NCI-H446 (cell line): ENCODE data around the gene MRPS23.

Experiments used
- DNase-seq, 2 experiments: peaks; one replicate each; lab custom pipeline; 2025; lab: John Stamatoyannopoulos, UW

Gene MRPS23

DNA sequence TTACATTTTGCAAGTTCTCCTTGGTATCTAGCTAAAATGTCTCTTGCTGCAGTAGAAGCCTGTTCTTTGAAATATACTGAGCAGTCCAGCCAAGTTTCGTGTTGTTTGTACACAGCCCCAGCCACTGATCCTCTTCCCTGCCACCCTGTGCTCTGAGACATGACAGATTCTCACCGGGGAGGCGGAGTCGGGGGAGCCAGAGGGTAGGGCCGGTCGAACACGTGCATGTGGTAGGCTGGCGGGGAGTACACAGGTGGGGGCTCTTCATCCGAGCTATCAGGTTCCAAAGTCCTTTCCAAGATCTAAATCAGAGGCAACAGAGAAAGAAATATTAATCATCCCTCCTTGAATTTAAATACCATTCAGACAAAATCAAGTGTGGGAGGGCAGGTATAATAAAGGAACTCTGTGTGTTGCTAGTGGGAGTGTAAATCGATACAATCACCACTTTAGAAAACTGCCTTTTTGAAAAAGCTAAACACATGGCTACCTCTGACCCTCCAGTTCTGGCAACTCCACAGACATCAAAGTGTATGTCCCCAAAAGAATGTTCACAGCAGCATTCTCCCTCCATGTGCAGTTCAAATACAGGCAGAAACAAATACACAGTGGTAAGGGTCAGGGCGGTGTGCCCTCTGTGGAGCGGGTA lies 29.7 kb upstream of the MRPS23 start:
- DNase-seq, result no peak

DNA sequence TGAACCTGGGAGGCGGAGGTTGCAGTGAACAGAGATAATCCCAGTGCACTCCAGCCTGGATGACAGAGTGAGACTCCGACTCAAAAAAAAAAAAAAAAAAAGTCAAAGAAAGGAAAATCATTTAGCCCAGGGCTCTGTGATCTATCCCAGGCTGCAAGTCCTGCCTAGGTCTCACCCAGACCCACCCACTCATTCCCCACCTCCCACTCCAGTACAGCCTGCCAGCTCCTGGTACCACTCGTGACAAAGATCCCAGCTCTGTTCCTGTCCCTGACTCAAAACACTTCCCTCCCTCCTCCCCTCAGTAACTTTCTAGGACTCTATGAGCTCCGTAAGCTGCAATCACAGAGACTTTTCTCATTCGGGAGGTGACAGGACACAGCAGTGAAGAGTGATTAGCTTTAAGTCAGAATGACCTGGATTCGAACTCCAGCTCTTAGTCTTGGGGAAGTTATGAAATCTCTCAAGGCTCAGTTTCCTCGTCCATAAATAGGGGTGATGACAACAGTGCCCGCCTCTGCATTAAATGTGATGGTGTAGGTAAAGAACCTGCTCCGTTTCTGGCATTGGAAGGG lies 28.0 kb upstream of the MRPS23 start:
- no peak for DNase-seq

DNA sequence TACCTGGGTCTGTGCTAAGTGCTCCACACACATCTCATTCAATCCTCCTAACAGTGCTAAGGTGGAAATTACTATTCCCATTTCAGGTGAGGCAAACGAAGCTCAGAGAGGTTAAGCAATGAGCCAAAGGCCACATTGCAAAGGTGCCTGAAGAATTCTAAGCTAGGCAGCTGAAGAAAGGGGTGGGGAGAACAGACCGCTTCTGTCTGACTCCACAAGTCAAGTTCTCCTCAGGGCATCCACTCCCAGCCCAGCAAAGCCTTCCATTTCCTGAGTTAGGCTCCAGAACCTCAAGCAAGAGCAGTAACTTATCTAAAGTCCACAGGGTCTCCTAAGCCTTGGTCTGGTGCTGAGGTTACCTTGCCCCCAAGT lies 27.0 kb upstream of the MRPS23 start:
- DNase-seq, result no peak

- DNase-seq, result no peak
Measured at GRCh38 chr17:57876023-57876865, 26.4 kb upstream of the MRPS23 start.

GRCh38 chr17:57875290-57876022 lies 25.6 kb upstream of the MRPS23 start:
- DNase-seq, result peak; percentile 61 to 85

DNA sequence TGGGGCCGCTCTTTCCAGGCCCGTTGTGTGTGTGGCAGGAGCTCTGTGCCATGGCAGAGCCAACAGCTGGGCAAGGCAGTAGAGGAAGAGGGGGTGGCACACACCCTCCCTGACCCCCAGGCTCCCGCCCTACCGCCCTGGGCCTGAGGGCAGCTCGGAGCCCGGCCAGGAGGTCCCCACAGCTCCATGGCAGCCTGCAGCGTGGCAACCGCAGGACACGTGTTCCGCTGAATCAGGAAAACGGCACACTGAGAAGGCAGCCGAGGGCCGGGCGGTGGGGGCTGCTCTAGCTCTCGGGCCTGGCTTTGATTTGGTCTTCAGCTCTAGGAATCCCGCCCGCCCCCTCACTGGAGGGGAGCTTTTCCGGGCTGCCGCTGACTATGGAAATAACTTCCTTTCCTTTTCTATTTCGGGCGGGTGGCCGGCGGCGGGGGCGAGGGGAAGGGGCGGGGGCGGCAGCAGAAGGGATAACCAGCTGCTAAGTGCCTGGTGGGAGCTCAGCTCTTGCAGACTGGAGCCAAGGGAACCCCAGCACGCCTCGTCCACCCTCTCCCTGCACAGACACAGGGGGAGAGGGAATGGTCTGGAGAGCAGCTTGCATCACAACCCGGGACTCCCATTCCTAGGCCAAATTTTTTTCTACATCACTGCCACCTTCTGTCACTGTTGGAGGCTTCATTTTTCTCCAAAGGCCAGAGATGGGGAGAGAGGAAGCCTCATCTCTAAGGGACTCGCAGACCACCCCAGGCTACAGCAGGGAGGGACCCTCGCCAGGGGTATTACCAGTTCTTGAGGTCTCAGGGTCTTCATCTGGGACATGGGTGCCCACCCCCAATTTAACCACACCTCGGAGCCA lies 24.8 kb upstream of the MRPS23 start:
- peak; percentile 83 to 93 for DNase-seq

GRCh38 chr17:57874058-57874419 lies 24.2 kb upstream of the MRPS23 start:
- DNase-seq, result no peak

- DNase-seq, result no peak
Measured at GRCh38 chr17:57873261-57874057, 23.6 kb upstream of the MRPS23 start.

- DNase-seq, result no peak
Measured at GRCh38 chr17:57872536-57872935, 22.7 kb upstream of the MRPS23 start.

- no peak for DNase-seq
Measured at GRCh38 chr17:57871863-57872262, 22.0 kb upstream of the MRPS23 start.

GRCh38 chr17:57871155-57871554 lies 21.3 kb upstream of the MRPS23 start:
- DNase-seq, result no peak

- no peak for DNase-seq
Measured at GRCh38 chr17:57870283-57870635, 20.4 kb upstream of the MRPS23 start.

GRCh38 chr17:57869617-57870282 lies 19.9 kb upstream of the MRPS23 start:
- DNase-seq, result no peak

GRCh38 chr17:57868910-57869616 lies 19.2 kb upstream of the MRPS23 start:
- no peak for DNase-seq

DNA sequence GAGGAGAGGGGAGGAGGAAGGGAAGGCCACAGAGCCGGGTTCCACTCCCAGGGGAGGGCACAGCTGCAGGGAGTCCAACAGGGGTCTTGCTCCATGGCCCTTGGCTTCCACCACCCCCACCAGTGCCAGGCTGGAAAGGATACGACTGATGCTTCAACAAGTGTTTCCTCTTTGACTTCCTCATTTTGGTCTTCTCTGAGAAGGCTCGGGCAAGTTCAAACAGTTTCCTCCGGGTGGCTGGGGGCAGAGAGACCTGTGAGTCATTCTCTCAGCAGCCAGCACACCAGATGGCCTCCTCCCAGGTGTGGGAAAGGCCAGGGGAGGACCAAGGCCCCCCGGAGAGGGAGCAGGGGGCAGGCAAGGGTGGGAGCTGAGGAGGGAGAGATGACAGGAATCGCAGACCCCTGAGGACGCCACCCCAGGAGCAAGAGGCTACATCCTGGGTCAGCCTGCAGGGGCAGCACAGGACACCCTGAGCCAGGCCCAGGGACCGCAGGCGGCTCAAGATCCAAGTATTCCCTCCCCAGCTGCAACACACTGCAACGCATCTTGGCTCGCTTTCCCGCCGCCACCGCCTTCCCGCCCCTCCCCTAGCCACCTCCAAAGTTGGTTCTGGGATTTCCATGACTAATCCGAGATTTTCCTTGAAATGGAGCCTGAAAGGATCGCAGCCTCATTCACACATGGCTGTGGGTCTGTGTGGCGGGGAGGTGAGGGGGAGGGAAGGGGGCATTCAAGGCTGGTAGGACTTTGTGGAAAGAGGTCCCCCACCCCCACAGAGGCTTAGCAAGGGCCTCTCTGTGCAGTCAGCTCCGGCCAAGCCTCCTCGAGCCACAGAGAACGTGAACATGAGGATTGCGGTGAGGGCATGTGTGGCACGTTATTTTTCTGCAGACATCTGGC lies 18.4 kb upstream of the MRPS23 start:
- peak; percentile 70 to 77 for DNase-seq

DNA sequence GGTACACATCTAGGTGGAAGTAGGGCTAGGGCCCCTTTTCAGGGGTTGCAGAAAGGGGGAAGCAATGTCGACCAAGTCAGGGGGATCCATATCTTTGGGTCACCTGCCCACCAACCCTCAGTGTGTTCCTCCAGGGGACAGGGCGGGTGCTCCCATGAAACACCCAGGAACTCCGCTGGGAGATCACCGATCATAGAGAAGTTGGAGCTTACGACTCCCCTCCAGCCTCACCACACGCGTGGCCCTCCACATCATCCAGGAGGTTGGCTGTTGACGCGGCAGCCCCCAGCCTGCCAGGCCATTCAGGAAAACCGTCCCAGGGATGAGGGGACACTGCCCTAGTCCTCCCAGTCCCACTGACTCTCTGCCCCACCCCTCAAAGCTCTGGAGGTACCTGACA lies 17.3 kb upstream of the MRPS23 start:
- DNase-seq, result no peak

DNA sequence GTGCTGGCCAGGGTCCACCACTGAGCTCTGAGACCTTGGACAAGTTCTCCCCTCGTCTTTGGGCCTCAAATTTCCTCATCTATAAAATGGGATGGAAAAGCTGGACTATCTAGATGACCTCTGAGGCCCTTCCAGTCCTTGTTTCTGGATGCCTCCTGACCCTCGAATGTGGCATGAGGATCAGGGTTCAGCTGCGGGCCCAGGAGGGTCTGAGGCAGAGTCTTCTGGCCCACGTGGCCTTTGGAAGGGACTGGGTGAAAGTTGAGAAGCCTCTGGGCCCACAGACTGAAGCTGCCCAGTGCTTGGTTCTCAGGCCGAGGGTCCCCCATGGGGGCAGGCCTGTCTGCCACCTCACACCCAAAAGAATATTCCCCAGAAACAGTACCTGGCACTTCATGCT lies 16.9 kb upstream of the MRPS23 start:
- DNase-seq, result no peak

DNA sequence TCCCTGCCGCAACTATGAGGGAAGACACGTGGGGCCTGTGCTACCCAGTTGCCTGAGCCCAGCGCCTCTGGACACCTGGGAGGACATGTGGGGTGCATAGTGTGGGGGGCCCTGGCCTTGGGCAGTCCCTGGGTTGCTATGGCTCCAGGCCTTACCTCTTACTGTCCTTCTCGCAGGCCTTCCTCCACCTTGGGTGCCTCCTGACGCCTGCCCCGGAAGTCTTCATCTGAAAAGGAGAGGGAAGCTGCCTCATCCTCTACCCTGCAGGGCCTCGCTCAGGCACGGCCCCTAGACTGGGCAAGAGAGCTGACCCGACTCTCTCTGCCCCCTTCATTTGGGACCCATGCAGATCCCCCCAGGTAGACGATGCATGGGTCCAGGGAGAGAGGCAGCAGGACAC lies 16.5 kb upstream of the MRPS23 start:
- DNase-seq, result no peak

GRCh38 chr17:57864273-57864672 lies 14.4 kb upstream of the MRPS23 start:
- no peak for DNase-seq
